Left renal cortex interstitium (tissue), 4 donors: ENCODE measurements around the gene KCTD16. TPM values are rescaled to one million over a fixed set of nuclear protein-coding genes. Genes with fewer than 3 reads are reported as not detected.
A peak's percentile ranks its signal among the peaks of the same experiment; 100 is the strongest.

Experiments
- DNase-seq, 4 donors: peaks; one replicate each; pipeline ENCODE4 v3.0.0-alpha.2; 2013; ENCODE audit warnings: low read depth in 4 of 4, low spot score in 2 of 4, missing footprints in 1 of 4
- polyA plus RNA-seq, 4 donors: library from polyadenylated mRNA; unstranded; fragments of 120-200 nt; gene quantifications; one replicate each; pipeline ENCODE4 v1.2.1, GENCODE V29; 2013; ENCODE audit not compliant: insufficient read length in 4 of 4

The KCTD16 gene
- polyA plus RNA-seq, 4 donors = 2.1 to 2.5 (median 2.2) TPM

DNA sequence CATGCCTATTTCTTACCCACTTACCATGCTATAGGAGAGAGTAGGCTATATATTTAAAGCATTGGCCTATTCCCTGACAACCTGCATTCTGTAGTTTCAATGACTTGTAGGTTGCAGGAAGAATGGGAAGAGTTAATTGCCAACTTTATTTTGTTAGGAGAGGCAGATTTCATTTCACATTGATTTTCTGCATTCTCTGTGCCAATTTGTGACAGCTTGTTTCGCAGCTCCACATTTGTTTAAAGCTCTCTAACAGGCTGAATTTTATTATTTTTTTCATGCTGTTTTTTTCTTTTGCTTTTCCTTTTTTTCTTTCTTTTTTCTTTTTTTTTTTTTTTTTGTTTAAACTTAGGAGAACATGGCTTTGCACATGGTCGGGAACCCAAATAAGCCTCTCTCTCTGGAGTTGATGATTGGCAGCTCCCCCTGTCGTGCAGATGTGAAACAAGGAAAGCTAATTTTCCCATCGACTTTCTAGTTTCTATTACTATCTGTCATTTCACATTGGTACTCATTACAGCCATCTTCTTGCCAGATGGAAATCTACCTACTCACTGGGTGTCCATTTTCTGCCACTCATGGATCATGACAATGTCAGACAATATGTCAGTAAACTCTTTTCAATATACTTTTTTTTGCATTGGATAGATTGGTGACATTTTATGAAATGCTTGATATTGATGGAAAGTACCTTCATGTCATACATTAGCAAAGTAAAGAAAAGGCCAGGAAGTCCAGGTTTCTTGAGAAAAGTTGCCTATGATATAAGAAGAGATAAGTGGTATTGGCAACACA is 223.2 kb downstream of the KCTD16 start:
- no peak for DNase-seq

DNA sequence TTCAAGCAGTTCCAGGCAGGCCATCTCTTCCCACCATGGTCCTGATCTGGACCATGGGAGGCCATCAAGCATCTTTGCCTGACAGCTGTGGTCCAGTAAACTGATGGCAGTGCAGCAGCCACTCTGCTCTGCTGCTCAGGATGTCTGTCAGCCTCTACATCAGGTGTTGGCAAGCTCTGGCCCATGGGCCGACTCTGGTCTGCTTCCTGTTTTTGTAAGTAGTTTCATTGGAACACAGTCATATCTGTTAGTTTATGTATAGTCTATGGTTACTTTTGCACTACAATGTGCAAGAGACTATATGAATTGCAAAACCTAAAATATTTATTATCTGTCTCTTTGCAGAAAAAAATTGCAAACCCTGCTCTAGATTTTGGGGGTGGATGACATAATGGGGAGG is 225.0 kb downstream of the KCTD16 start:
- DNase-seq = no peak

DNA sequence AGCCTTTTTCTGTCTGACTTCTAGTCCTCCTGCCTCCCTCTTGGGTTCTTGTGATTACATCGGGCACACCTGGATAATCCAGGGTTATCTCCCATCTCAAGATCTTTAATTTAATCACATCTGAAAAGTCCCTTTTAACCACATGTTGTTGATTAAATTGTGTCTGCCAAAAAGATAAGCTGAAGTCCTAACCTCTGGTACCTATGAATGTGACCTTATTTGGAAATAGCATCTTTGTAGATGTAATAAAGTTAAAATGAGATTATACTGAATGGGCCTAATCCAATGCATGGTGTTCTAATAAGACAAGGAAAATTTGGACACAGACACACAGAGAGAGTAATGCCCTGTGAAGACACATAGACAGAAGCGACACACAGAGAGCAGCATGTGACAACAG is 232.4 kb downstream of the KCTD16 start:
- DNase-seq = no peak

DNA sequence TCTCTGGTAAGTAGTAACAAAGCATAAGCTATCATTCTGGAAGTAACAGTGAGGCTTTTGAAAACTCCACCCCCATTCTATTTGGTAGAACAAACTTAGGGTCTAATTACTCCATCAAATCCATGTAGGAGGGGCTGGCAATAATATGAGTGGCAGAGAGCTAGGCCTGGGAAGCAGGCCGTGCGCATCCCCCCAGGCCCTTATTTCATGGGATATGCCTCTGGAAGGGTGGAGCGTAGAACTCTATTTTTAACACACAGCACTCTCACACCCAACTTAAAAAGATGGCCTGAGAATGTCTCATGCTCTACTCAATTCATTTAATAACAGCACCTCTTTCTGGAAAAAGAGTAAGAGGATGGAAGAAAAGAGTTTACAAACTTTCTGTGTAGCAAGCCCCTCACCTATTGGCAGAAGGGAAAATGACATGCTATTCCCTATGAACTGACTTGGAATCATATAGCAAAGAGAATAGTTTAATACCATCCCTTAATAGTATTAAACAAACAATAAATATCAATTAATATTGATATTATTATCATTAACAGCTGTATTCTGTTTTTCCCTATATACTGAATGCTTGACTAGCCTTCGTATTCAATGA is 233.2 kb downstream of the KCTD16 start:
- no peak for DNase-seq

DNA sequence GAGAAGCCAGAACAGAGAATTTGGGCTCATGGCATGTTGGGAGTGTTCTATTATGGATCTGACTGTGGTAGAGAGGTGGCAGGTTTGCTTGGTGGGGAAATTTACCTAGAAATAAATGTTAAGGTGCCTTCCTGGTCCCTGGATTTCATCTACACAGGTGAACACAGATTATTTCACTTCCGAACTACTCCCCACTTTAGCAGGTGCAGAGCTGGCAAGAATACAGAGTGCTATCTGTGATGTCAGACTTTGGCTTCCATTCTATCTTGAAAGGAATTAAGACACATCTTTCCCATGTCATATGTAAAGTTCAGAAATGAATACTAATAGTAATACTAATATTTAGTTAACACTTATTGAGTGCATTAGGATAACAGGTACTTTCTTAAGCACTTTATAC is 234.0 kb downstream of the KCTD16 start:
- DNase-seq = no peak

DNA sequence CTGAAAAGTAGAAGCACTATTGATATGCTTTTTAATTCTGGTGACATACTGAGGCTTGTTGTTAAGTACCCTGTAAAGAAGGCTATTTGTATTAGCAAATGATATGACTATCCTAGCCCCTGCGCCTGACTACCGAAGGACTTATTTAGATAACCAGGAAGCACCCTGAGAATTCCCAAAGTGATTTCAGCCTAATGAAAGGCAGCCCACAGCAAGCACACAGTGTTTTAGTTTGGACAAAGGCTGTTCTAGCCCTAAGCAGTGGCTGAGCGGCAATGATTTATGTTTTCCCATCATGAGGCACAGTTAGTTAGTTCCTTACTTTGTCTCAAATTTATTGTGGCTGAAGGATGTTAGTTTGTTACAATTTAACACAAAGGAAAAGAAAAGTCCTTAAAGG is 235.3 kb downstream of the KCTD16 start:
- DNase-seq = peak in 3 of 4 donors; percentile 1 to 8 (median 5)

DNA sequence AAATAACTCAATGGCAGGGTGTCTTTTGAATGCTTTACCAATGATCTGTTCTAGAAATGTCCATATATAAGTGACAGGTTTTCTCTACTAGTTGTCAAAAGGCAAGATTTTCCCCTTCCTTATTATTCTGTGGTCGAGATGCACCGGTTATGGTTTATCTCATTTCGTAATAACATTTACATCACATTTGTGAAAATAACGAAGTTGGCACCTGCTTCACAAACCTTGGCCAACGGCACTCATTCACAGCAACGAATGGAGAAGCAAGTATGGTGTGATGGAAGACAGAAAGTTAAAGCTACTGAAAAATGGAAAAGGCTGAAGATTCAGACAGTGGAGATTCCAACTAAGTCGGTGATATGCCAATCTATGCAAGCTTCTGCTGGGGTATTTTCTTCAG is 235.8 kb downstream of the KCTD16 start:
- DNase-seq = no peak

DNA sequence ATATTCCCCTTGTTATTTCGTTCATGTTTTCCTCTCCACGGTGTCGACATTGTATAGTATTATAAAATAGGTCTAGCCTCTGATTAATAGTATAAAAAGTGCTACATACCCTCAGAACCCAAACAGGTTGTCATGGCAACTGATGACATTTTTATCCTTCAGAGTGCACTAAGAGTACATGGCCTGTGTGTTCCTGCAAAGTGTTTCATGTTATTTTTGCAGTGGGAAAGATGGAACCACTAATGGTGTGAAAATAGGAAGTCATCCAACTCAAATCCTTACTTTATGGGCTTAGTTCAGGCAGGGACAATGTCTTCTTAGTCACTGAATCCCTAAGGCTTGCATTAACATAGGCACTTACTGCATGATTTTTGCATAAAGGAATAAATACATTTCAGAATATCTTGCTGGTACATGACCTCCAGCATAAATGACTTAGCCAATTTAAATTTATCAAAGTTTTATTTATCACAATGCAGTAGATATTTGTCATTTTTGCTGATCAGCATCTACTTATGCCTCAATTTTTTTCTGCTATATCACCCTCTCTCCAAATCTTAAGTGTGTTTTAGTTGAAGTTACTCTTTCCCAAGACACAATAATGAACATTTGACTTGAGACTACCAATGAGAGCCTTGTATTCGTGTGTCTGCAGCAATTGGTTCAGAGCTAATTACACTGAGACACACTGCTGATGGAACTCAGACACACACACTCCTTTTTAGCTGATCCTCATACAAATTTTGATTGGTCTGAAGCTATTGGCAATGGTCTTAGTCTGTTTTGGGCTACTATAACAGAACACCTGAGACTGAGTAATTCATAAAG is 243.7 kb downstream of the KCTD16 start:
- no peak for DNase-seq

DNA sequence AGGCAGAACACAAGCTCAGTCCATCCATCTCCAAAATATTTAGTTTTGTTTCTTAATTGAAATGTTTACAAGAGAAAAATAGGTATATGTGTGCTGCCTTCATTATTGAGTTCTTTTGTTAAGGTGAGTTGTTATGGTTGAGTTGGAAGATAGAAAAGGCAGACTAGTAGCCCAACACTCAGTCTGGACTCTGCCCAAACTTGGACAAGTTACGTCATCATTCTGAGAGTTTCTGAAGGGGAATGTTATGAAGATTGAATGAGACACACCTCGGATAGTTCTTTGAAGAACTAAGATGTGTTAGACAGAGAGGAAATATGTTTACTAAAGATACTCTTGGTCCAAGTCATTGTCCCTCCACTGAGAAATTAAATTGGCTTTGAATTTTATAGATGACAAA is 245.5 kb downstream of the KCTD16 start:
- DNase-seq = no peak

DNA sequence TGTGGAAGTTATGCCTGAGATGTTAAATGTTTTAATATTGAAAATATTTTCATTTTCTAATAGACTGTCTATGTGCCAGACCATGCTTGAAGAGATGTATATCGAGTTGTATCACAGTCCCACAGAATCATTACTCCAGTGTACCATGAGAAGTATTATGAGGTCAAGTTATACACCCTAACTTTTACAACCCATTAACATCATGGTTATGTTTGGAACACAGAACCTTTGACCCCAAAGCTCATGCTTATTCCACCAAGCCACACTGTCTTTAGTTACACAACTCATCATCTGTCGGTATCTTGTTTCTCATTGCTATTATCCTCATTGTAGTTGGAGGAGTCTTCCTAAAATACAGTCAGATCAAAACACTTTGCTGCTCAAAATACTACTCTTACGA is 248.0 kb downstream of the KCTD16 start:
- DNase-seq = no peak

DNA sequence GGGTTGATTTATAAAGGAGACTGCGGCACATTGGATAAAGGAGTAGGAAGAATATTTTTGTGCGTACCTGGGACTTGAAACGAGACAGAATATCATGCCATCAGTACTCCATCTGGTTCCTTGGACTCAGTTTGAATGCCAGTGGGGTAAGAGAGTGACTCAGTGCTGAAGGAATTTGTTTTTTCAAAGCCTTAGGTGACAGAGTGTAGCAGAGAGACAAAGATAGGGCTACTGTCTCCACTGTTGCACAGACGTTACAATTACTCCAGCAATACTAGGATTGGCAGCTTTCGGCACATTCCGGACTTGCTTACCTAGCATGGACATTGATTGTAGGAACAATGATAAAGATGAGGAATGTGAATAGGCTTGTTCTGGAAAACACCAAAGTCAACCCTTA is 250.7 kb downstream of the KCTD16 start:
- DNase-seq = no peak

DNA sequence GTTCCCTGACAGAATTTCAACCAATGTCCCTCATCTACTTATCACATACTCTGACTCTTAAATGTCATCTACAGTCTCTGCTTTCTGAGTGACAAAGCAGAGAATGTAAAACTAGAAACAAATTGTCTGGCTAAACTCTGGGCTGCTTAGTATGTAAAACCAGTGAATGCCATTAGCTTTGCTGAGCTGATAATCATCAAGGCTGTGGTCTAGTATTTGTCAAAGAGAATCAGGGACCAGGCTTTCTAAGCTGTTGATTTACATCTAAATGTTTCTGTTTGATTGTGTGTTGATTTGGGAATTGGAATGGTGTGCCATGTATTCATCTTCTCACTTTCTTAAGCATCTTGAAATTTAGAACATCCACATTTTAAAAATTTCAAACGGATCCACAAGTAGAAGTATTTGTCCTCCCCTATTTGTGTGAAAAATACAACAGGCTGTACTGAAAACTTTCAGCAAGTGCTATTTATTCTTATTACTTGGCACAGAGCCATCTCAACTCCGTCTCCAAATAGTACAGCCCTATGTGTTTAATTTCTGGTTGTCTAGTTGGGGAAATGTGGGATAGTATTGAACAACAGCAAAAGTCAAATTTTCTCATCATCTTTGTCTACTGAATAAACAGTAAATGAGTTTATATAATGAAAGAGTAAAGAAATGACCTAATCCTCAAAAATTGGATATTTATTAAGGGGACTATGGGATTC is 251.5 kb downstream of the KCTD16 start:
- DNase-seq = no peak

DNA sequence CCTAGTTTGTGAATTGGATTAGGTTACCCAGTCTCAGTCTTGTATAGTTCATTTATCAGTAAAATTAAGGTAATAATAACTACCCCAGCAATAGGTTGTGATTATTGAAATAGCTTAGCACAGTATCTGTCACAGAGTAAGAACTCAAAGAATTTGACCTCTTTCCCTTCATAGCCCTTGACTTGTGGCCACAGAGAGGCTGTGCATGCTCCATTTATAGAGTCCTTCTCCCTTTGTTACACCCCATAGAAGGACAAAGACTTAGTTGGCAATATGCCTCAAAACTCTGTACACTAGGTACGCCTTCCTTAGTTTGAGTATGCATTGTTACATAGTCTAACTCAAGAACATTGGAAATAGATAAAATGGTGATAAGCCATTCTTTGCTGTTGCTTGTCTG is 257.2 kb downstream of the KCTD16 start:
- no peak for DNase-seq

DNA sequence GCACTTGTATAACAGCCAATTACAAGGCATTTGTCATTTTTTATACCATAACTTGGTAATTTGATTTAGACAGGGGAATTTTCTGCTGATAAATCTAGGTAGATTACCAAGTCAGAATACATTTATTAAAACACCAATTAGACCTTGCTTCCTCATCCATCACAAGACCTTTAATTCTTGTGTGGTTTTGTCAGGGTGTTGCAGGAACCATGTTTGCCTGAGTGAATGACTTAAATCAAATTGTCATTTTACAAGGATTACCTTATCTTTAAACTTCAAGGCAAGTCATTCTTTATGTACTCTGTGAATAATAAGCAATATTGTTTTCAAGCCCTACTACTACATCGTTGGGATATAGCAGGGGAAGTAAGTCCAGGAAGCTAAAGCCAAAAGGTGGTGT is 257.7 kb downstream of the KCTD16 start:
- DNase-seq = no peak

DNA sequence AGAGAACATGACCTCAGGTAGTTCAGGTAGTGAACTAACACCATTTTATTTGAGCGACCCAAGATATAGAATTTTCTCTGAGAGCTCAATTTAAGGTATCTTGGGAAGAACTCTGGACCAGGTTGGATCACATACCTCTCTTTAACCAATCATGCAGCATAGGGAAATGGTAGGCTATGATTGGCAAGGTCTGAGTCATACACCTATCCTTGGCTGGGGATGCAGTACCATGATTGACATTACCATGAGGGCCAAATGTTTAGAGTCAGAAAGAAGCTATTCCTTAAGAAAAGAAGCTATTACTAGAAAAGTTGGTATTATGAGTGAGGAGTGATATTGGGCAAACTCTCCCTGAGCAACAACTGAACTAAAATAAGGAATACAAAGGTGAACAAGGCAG is 258.7 kb downstream of the KCTD16 start:
- DNase-seq = no peak

DNA sequence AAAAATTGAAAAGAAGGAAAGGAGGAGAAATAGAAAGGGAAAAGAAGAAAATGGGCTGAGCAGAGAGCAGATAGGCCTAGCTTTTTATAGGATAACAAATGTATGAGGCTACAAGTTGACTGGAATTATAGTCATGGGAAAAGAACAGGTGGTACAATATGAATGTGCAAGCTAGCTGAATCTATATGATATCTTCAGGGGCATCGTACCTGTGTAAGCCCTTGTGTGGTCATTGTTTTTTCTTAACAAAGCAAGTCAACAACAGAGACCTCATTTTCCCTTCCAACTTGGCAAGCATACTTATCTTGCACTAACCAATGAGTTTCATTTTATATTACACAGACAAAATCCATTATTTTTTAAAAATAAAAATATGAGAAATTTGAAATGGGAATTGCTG is 259.2 kb downstream of the KCTD16 start:
- DNase-seq = no peak

DNA sequence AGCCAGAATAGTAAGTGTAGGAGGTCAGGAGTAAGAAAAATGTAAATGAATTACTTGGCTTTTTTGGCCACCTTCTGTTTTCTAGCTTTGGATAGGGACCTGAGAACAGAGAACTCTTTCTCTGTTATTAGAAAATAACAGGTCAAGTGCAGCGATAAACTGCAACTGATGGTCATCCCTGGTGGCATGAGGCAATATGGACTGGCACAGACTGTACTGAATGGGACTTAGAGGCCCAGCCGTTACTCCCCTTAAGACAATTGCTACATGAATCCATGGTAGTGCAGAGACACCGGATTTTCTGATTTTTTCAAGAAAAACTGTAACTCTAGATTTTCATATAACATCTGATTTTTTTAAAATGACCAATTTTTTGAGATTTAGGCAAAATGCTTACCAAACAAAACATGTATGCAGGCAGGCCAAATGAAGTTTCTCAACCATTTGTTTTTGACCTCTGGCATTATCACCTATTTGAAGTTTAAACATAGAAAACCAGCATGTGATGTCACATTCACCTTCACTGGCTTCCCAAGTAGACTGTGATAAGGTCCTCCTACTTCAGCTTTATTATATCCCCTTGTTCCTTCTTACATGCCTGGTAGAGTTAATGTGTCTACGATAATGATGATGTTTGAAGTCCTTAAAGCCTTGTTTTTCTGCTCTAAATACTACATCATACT is 262.6 kb downstream of the KCTD16 start:
- DNase-seq = no peak

DNA sequence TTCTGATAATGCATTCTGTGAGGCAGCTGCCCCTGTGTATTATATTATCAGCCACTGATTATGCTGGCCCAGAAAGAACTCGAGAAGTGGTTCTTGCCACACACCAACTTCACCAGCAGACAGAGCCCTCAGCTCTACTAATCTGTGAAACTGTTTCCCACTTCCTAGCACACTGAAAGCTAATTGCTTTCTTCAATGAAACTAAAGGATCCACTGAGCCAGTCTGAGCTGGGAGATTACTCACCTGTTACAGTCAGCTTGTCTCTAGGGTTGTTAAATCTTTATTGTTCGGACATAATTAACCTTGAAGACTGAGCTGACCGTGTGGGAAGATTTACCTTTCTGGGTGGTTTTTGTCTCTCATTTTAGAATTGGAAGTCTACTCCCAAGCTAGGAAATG is 263.2 kb downstream of the KCTD16 start:
- no peak for DNase-seq

DNA sequence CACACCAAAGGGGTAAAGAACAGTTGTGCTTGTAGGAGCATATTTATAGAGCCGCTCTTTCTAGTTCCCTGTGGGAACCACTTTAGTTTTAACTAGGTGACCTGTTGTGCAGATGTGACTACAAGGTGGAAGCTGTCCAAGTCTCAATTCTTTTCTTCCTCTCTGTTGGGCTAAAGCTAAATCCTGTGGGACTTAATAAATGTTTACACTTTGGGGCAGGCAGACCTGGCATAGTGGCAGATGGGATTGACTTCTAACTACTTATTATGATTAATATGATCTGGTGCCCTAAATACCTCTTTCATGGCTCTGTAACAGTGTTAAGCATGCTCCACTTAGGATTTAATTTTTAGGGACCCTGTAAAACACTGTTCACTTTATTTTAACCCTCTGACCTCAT is 265.3 kb downstream of the KCTD16 start:
- no peak for DNase-seq

DNA sequence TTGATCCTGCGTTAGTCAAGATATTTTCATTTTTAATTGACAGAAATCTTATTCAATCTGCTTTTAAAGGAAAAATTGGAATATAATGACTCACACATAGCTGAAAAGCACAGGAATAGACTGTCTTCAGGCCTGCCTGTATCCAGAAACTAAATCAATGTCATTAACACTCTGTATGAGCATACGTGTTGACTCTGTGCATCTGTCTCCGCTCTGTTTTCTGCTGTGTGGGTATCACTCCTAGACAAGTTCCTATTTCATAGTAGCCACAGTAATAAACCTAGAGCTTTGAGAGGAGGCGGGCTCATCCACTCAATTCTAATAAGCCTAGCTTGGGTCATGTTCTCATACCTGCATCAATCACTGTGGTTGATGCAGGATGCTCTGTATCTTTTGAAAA is 267.6 kb downstream of the KCTD16 start:
- DNase-seq = no peak
